B cell (primary cell): ENCODE measurements around the gene ZDHHC19. TPM values are rescaled to one million over a fixed set of nuclear protein-coding genes. Genes with fewer than 3 reads are reported as not detected.

Experiments
- ATAC-seq: fragments of 200-7000 bp; cut with Tn5 transposase; one replicate; pipeline ENCODE4 v1.10.0; 2021; ENCODE audit warnings: low read depth, mild to moderate bottlenecking, moderate number of reproducible peaks, moderate library complexity
- CTCF ChIA-PET: fragments of 350-600 bp; sonication (Branson Sonifier 250); formaldehyde crosslinking; loops from one replicate; lab custom pipeline; 2021; ENCODE audit warnings: antibody characterized with exemption, inconsistent platforms; lab: Charles Lee
- POLR2A ChIA-PET: fragments of 350-600 bp; sonication (Branson Sonifier 250); formaldehyde crosslinking; loops from one replicate; lab custom pipeline; 2021; ENCODE audit warnings: antibody characterized with exemption; lab: Charles Lee
- DNase-seq: peaks from one replicate; pipeline ENCODE4 v3.0.0; 2013
- H2AFZ ChIP-seq: 2 replicates; pipeline ENCODE4 v1.6.1; 2012; ENCODE audit warnings: mild to moderate bottlenecking, low read depth, low read length; ENCODE audit not compliant: insufficient read depth, poor library complexity, severe bottlenecking
- H3K27ac ChIP-seq, 2 donors: 1 replicate in 1 of 2; 2 replicates in 1 of 2; pipeline ENCODE4 v1.5.1; 2012 to 2013; ENCODE audit warnings: low read length in 2 of 2, mild to moderate bottlenecking in 2 of 2, moderate library complexity in 1 of 2
- H3K27me3 ChIP-seq, 4 experiments: fragments of 200-600 bp in 1 of 4; sonication (generic) in 1 of 4; replicated peaks in 1 of 4; 1 replicate in 2 of 4; 2 replicates in 2 of 4; pipeline versions ENCODE4 v1.6.1 to v1.7.0; 2013 to 2016; ENCODE audit warnings: low read length in 3 of 4, mild to moderate bottlenecking in 2 of 4, mixed read lengths in 1 of 4, moderate library complexity in 1 of 4; ENCODE audit not compliant: insufficient read depth in 4 of 4, control insufficient read depth in 3 of 4; ENCODE audit errors: control extremely low read depth in 1 of 4
- H3K36me3 ChIP-seq, 2 experiments: replicated peaks in 1 of 2; 1 replicate in 1 of 2; 2 replicates in 1 of 2; pipeline versions ENCODE4 v1.6.1 to v1.7.1; 2013; ENCODE audit warnings: low read length in 1 of 2; ENCODE audit not compliant: insufficient read depth in 2 of 2, control insufficient read depth in 1 of 2; ENCODE audit errors: control extremely low read depth in 1 of 2, extremely low read depth in 1 of 2
- H3K4me1 ChIP-seq, 2 donors: fragments of 200-600 bp in 1 of 2; sonication (generic) in 1 of 2; 1 replicate in 1 of 2; 2 replicates in 1 of 2; pipeline versions ENCODE4 v1.5.1 to v1.6.1; 2013 to 2017; ENCODE audit warnings: low read length in 2 of 2; ENCODE audit not compliant: control insufficient read depth in 2 of 2, insufficient read depth in 2 of 2
- H3K4me2 ChIP-seq: replicated peaks from 2 replicates; pipeline ENCODE3; 2012; ENCODE audit warnings: mild to moderate bottlenecking, low read depth, low read length; ENCODE audit not compliant: poor library complexity, severe bottlenecking
- H3K4me3 ChIP-seq, 5 experiments: fragments of 200-600 bp in 1 of 5; sonication (generic) in 1 of 5; 1 replicate in 3 of 5; 2 replicates in 2 of 5; pipeline versions ENCODE4 v1.5.1 to v1.7.0; 2011 to 2016; ENCODE audit warnings: low read length in 4 of 5, mild to moderate bottlenecking in 4 of 5, low read depth in 2 of 5, control low read depth in 1 of 5, moderate library complexity in 1 of 5; ENCODE audit not compliant: insufficient read depth in 1 of 5; ENCODE audit errors: control extremely low read depth in 1 of 5, extremely low read depth in 1 of 5
- H3K79me2 ChIP-seq: fragments of 200-600 bp; sonication (generic); one replicate; pipeline ENCODE4 v1.6.0; 2016; ENCODE audit warnings: low read length; ENCODE audit not compliant: control insufficient read depth, insufficient read depth
- H3K9ac ChIP-seq: fragments of 200-600 bp; sonication (generic); 2 replicates; pipeline ENCODE4 v1.6.1; 2017; ENCODE audit warnings: mild to moderate bottlenecking, low read length, moderate library complexity
- H3K9me3 ChIP-seq, 3 donors: one replicate each; pipeline versions ENCODE4 v1.6.1 to v1.7.1; 2013; ENCODE audit warnings: low read length in 2 of 3; ENCODE audit not compliant: control insufficient read depth in 2 of 3, insufficient read depth in 1 of 3; ENCODE audit errors: control extremely low read depth in 1 of 3
- H4K20me1 ChIP-seq: 2 replicates; pipeline ENCODE4 v1.6.0; 2012; ENCODE audit warnings: mild to moderate bottlenecking, low read length; ENCODE audit not compliant: insufficient read depth, control insufficient read depth, poor library complexity, severe bottlenecking
- H3K27ac Mint-ChIP-seq: one replicate; pipeline ENCODE4 v1.8.0; 2021; ENCODE audit warnings: mixed read lengths
- H3K27me3 Mint-ChIP-seq: one replicate; pipeline ENCODE4 v1.8.0; 2021; ENCODE audit warnings: mixed read lengths
- H3K4me1 Mint-ChIP-seq: one replicate; pipeline ENCODE4 v1.8.0; 2021; ENCODE audit warnings: mixed read lengths
- H3K4me3 Mint-ChIP-seq: one replicate; pipeline ENCODE4 v1.8.0; 2021; ENCODE audit warnings: mixed read lengths
- H3K9me3 Mint-ChIP-seq: one replicate; pipeline ENCODE4 v1.8.0; 2022; ENCODE audit warnings: mixed read lengths; ENCODE audit not compliant: insufficient read depth
- CTCF ChIP-seq: fragments of 200-600 bp; IDR thresholded peaks from one replicate; pipeline ENCODE4 v1.8.0; 2022; ENCODE audit warnings: antibody characterized with exemption, mild to moderate bottlenecking
- EZH2 ChIP-seq: IDR thresholded peaks from 2 replicates; pipeline ENCODE4 v1.6.1; 2012; ENCODE audit warnings: borderline replicate concordance, low read depth, mild to moderate bottlenecking, moderate library complexity, low read length; ENCODE audit not compliant: insufficient read depth, poor library complexity, severe bottlenecking
- WGBS: methylation state at CpG from one replicate; pipeline ENCODE4 v1.1.5; 2013; ENCODE audit warnings: missing lambda C conversion rate; ENCODE audit not compliant: insufficient coverage; 5-methylcytosine and 5-hydroxymethylcytosine counted together
- intact Hi-C: fragments of 100-400 bp; cut with micrococcal nuclease; formaldehyde crosslinking; loops from one replicate; pipeline ENCODE4 v1.10.0; 2022
- polyA plus RNA-seq: library from polyadenylated mRNA; depleted of rRNA; stranded (reverse); fragments of >200 nt; gene quantifications from 2 replicates; pipeline ENCODE4 v1.2.3, GENCODE V29; 2012
- total RNA-seq, 2 donors: library from RNA; stranded (reverse); fragments of 120-200 nt in 1 of 2; gene quantifications; 1 replicate in 1 of 2; 2 replicates in 1 of 2; pipeline versions ENCODE4 v1.2.3 to v1.2.4, GENCODE V29; 2013 to 2022

ZDHHC19 gene
- total and polyA plus RNA-seq, 2 donors (not counting 1 experiment from before 2014, with no cell fraction given) = 0.91 to 6.0 TPM

DNA sequence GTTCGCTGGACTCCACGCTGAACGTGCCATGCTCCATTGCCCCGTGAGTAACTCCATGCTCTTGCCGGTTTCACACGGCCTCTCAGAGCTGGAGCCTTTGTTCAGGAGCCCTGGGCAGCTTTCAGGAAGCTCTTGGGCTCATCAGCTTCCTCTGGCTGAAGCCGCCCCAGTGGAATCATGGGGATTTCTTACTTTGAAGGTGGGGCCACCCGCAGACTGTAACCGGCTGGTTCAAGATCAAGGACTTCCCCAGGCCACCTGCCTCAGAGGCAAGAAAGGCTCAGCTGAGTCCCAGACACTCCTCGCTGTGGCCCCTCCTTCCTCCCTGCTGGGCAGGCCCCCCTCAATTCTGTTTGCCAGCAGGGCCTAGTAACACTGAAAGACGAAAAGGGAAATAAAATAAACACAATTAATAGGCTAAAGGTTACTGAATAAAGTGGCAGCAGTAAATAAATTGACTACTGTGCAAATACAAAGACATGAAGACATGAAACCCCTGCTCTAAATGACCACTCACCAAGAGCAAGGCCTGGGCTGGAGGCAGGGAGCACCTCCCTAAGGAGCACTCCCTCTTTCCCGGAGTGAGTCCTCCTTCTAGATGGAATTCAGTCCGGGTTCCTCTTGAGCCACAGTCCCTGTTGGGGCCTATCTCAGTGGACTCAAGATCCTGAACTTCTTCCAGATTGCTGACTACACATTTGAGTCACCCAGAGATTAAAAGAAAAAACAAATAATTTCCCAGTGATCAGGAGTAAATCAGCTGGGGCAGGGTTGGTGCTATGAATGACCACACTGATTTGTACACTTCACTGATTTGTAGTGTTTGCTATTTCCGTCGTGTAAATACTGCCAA is 51.0 kb downstream of the ZDHHC19 start:
- POLR2A ChIA-PET = interaction anchor here (0.9 kb wide), 1 partner anchor 48 kb away, joined by 9 read pairs; no protein-coding TSS in a partner anchor
- TF ChIP-seq CTCF (no peak), EZH2 (no peak)
- Histone ChIP-seq H3K36me3 (no peaks in the 10 kb centered on the region), H3K4me1 (peaks cover 13 to 15% of the 10 kb centered on the region in 2 donors), H3K4me3 (no peak overlapping the region), H3K27ac (peak overlapping the region; percentile 59 to 75), H2AFZ (peak overlapping the region; percentile 70), H3K9me3 (no peaks in the 10 kb centered on the region), H3K27me3 (no peaks in the 10 kb centered on the region), H4K20me1 (no peaks in the 10 kb centered on the region), H3K79me2 (peaks cover 3% of the 10 kb centered on the region), H3K4me2 (peak overlapping the region; percentile 57), H3K9ac (peak overlapping the region; percentile 9)
- peak; percentile 99 for ATAC-seq
- intact Hi-C loops = loop anchor here (5.0 kb wide), 1 partner anchor 43 kb away; no protein-coding TSS in a partner anchor
- CTCF ChIA-PET = interaction anchor here (1.0 to 1.3 kb wide), 4 partner anchors 20 to 87 kb away, joined by 6 to 12 read pairs (median 10); no protein-coding TSS in a partner anchor
- peak overlapping the region; percentile 94 for H3K27ac Mint-ChIP-seq
- no peaks in the 10 kb centered on the region for H3K27me3 Mint-ChIP-seq
- peak; percentile 90 for DNase-seq
- 33% methylated on average over 11 of the region's 15 CpGs for WGBS
- H3K4me1 Mint-ChIP-seq = peaks cover 21% of the 10 kb centered on the region
- no peaks in the 10 kb centered on the region for H3K9me3 Mint-ChIP-seq
- H3K4me3 Mint-ChIP-seq = peak overlapping the region; percentile 73
